Tibial nerve (tissue), 4 donors: Measurements from ENCODE around the gene TBL1X. TPM values are rescaled to one million over a fixed set of nuclear protein-coding genes. Genes with fewer than 3 reads are reported as not detected.

Source experiments
- DNase-seq, 2 donors: peaks; one replicate each; pipeline ENCODE4 v3.0.0-alpha.2; 2019; ENCODE audit warnings: low spot score in 2 of 2
- H3K27ac ChIP-seq, 4 donors: fragments of 200-600 bp; sonication (generic) in 3 of 4; one replicate each; pipeline ENCODE4 v1.5.1; 2017 to 2019; ENCODE audit warnings: mild to moderate bottlenecking in 1 of 4
- H3K27me3 ChIP-seq, 2 donors: fragments of 200-600 bp; sonication (generic) in 1 of 2; one replicate each; pipeline versions ENCODE4 v1.5.1 to v1.6.0; 2017 to 2019
- H3K36me3 ChIP-seq, 3 donors: fragments of 200-600 bp; sonication (generic); one replicate each; pipeline ENCODE4 v1.5.1; 2018 to 2019
- H3K4me1 ChIP-seq, 4 donors: fragments of 200-600 bp; sonication (generic) in 3 of 4; one replicate each; pipeline ENCODE4 v1.5.1; 2017 to 2019
- H3K4me3 ChIP-seq, 4 donors: fragments of 200-600 bp; sonication (generic) in 3 of 4; one replicate each; pipeline ENCODE4 v1.5.1; 2017 to 2019; ENCODE audit warnings: mild to moderate bottlenecking in 1 of 4, moderate library complexity in 1 of 4
- H3K9me3 ChIP-seq, 4 donors: fragments of 200-600 bp; sonication (generic) in 3 of 4; one replicate each; pipeline ENCODE4 v1.5.1; 2017 to 2019
- CTCF ChIP-seq, 5 experiments: fragments of 200-600 bp in 3 of 5; fragments of 450-650 bp in 2 of 5; sonication (generic) in 3 of 5; IDR thresholded peaks; one replicate each; pipeline ENCODE4 v1.5.1; 2016 to 2019; ENCODE audit warnings: antibody characterized with exemption in 5 of 5, mild to moderate bottlenecking in 3 of 5, moderate library complexity in 2 of 5
- EP300 ChIP-seq, 2 donors: sonication (generic); formaldehyde crosslinking; IDR thresholded peaks; one replicate each; pipeline ENCODE4 v1.6.1; 2017; ENCODE audit warnings: antibody characterized with exemption in 2 of 2, mild to moderate bottlenecking in 1 of 2
- POLR2A ChIP-seq, 2 donors: fragments of 450-650 bp; IDR thresholded peaks; one replicate each; pipeline ENCODE4 v1.6.1; 2017; ENCODE audit warnings: antibody characterized with exemption in 2 of 2, mild to moderate bottlenecking in 2 of 2, moderate library complexity in 2 of 2
- WGBS, 2 donors: methylation state at CpG; one replicate each; pipeline ENCODE4 v1.1.5; 2018; 5-methylcytosine and 5-hydroxymethylcytosine counted together
- total RNA-seq, 4 donors: library from RNA; depleted of rRNA; stranded (reverse); fragments of >200 nt; gene quantifications; one replicate each; pipeline ENCODE4 v1.1.0, GENCODE V29; 2016

The TBL1X gene
- total RNA-seq, 4 donors from 2014 or later = 12.2 to 25.2 (median 19.5) TPM

- WGBS, 2 donors = 86 to 92% methylated on average over 8 to 9 of the region's 9 CpGs
- TF ChIP-seq CTCF (IDR thresholded peaks at IDR 0.05) (no peak), EP300 (IDR thresholded peaks at IDR 0.05) (no peak), POLR2A (IDR thresholded peaks at IDR 0.05) (no peak)
Observed at GRCh38 chrX:9593756-9594155, 128.9 kb downstream of the TBL1X start.

GRCh38 chrX:9595174-9595573 is 130.3 kb downstream of the TBL1X start:
- WGBS, 2 donors = 50 to 59% methylated on average over 5 of the region's 5 CpGs
- TF ChIP-seq CTCF (IDR thresholded peaks at IDR 0.05) (no peak), POLR2A (IDR thresholded peaks at IDR 0.05) (no peak), EP300 (IDR thresholded peaks at IDR 0.05) (no peak)
- H3K4me1 ChIP-seq = no peaks in the 10 kb centered on the region
- DNase-seq = no peak
- H3K9me3 ChIP-seq = peaks cover 0 to 8% (median 0%) of the 10 kb centered on the region in 4 donors
- no peaks in the 10 kb centered on the region for H3K27me3 ChIP-seq
- no peaks in the 10 kb centered on the region for H3K36me3 ChIP-seq
- H3K27ac ChIP-seq = no peak overlapping the region
- no peak overlapping the region for H3K4me3 ChIP-seq

More at GRCh38 chrX:9593756-9594155, 128.9 kb downstream of the TBL1X start:
- no peak overlapping the region for H3K27ac ChIP-seq
- H3K9me3 ChIP-seq = peaks cover 0 to 8% (median 0%) of the 10 kb centered on the region in 4 donors
- no peaks in the 10 kb centered on the region for H3K36me3 ChIP-seq
- no peaks in the 10 kb centered on the region for H3K27me3 ChIP-seq
- no peak overlapping the region for H3K4me3 ChIP-seq
- no peak for DNase-seq
- H3K4me1 ChIP-seq = no peaks in the 10 kb centered on the region

GRCh38 chrX:9596837-9597236 is 132.0 kb downstream of the TBL1X start:
- Histone ChIP-seq H3K4me3 (no peak overlapping the region), H3K9me3 (peaks cover 0 to 4% (median 0%) of the 10 kb centered on the region in 4 donors), H3K27ac (peak overlapping the region in 2 of 4 donors; percentile 33 to 41), H3K4me1 (no peaks in the 10 kb centered on the region), H3K27me3 (no peaks in the 10 kb centered on the region), H3K36me3 (no peaks in the 10 kb centered on the region)
- 72 to 87% methylated on average over 3 of the region's 3 CpGs for WGBS, 2 donors
- DNase-seq = no peak
- TF ChIP-seq POLR2A (IDR thresholded peaks at IDR 0.05) (no peak), EP300 (IDR thresholded peaks at IDR 0.05) (no peak), CTCF (IDR thresholded peaks at IDR 0.05) (no peak)

- no peak for DNase-seq
- WGBS, 2 donors = 58 to 66% methylated on average over 5 to 13 of the region's 13 CpGs
- Histone ChIP-seq H3K4me3 (no peak overlapping the region), H3K27ac (peak overlapping the region in 2 of 4 donors; percentile 33 to 41), H3K9me3 (no peaks in the 10 kb centered on the region), H3K27me3 (no peaks in the 10 kb centered on the region), H3K4me1 (no peaks in the 10 kb centered on the region), H3K36me3 (no peaks in the 10 kb centered on the region)
- TF ChIP-seq CTCF (IDR thresholded peaks at IDR 0.05) (no peak), POLR2A (IDR thresholded peaks at IDR 0.05) (no peak), EP300 (IDR thresholded peaks at IDR 0.05) (no peak)
Observed at GRCh38 chrX:9597361-9598035, 132.6 kb downstream of the TBL1X start.

- peak overlapping the region in 2 of 4 donors; percentile 15 to 46 for H3K27ac ChIP-seq
- no peaks in the 10 kb centered on the region for H3K9me3 ChIP-seq
- DNase-seq = no peak
- no peak for TF ChIP-seq CTCF (IDR thresholded peaks at IDR 0.05)
- no peak for TF ChIP-seq EP300 (IDR thresholded peaks at IDR 0.05)
- no peak for TF ChIP-seq POLR2A (IDR thresholded peaks at IDR 0.05)
- no peaks in the 10 kb centered on the region for H3K27me3 ChIP-seq
- no peak overlapping the region for H3K4me3 ChIP-seq
- 33 to 68% methylated on average over 4 to 7 of the region's 7 CpGs for WGBS, 2 donors
- no peaks in the 10 kb centered on the region for H3K4me1 ChIP-seq
- no peaks in the 10 kb centered on the region for H3K36me3 ChIP-seq
Observed at GRCh38 chrX:9598344-9598743, 133.5 kb downstream of the TBL1X start.
